GM10847 (cell line): ENCODE results near the gene RAP1A.

ENCODE experiments used
- POLR2A ChIP-seq: IDR thresholded peaks from 2 replicates; pipeline ENCODE4 v1.6.1; 2011; ENCODE audit not compliant: insufficient read length; ENCODE audit errors: extremely low read depth

The RAP1A gene

DNA sequence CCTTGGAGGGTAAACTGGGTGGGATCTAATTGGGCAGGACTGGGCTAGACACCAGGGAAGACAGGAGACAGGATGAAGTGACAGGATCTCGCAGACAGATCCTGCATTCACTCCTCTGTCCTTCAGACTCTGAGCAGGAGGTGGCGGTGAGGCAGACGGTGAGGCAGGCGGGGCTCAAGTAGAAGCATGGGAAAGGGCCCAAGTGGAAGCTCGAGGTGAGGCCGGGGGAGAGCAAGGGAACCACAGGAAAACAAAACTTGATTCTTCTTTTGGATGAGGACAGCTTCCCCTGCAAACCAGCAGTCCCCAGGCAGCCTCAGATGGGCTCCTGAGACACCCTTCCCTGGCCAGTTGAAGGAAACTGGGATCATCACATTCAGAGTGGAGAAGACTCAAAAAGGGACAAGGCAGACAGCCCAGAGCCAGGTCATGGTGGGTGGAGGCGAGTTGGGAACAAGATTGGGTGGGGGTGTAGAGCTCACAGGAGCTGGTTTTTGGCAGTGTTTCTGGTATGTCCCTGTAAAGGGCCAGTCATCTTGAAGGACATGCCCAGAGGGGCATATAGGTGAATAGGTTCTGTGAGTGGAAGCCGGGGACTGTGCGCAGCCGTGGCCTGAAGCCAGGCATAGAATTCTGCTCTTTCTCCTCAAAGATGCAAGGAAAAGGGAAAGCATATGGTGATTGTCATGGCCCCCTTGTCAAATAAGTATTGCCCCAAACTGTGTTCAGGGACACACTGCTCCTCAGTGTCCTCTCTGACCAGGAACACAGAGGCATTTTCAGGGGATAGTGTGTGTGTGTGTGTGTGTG, 101.6 kb downstream of the RAP1A start:
- TF ChIP-seq POLR2A: no peak

DNA sequence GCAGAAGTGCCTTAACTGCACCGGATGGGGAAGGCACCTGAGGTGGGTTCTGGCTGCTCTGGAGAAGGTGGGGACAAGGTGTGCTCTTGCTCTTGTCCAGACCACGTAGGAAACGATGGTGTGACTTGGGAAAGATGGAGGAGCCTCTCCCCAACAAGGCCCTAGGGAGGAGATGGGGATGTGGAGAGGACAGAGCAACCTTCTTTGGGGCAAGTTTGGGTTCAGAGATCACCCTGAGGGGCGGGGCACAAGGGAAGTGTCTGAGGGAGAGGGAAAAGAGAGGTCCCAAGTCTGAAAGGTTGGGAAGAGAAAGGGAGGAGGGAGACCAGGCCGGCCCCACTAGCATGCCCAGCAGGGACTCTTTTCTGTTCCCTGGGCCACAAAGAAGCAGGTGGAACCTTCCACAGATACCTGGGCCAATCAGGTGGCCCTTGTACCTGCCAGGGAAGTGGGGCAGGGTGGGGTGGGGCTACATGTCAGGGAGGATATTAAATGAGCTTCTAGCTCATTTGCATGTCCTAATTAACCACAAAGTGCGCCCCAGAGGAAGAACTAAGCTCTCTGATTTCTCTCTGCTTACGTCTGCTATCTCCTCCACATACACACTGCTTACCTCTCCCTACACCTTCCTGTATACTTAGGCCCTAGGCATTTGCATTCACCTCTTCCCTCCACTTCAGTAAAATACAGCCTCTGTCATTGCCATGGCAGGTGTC, 103.7 kb downstream of the RAP1A start:
- TF ChIP-seq POLR2A: no peak

DNA sequence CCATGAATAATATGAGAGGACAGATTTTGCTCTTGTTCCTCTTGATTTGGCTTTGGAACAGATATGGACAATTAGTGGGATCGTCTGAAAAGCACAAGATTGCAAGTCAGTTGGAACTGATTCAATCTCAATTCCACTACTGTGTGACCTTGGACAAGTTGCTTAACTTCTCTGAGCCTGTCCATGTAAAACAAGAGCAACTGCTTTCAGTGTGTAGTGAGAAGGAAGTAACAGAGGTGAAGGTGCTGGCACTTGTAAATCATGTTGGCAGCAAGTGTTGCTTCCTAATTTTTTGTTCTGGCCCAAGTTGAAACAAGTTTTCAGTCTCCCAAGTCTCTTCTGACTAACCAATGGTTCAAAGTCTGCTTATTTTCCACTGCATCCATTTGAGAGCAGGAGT, 104.3 kb downstream of the RAP1A start:
- no peak for TF ChIP-seq POLR2A

DNA sequence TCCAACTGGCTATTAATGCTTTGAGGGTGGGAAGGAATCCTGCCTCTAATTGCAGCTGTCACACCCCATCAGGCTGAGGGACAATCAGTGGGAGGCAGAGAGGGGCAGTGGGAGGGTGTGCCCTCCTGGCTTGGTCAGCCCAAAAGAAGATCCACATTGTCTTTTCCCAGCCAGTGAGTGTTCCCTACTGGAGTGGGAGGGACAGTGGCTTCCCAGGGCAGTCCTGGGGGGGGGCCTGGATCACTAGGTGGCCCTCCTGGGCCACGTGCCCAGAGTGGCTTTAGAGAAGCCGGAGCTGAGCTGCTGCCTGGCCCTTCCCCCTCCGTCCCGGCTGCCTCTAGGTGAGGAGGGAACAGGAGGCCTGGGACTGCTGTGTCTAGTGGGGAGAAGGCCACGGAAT, 105.6 kb downstream of the RAP1A start:
- TF ChIP-seq POLR2A: no peak

DNA sequence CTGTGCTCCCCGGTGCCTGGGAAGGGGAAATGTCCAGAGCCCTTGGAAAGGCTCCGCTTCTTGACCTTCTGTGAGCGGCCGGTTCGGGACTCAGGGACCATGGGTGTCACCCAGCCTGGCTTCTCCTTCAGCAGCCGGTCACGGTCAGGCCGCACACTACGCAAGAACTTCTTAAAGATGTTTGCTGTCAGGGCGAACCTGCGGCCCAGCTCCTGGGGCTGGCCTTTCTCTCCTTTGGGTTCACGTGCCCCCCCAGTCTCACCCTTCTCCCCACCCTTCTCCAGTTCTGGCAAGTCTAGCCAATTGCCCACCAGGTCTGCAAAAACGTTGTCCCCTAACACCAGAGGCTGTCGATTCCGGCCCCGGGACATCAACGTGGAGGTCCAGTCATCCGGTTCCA, 107.5 kb downstream of the RAP1A start:
- TF ChIP-seq POLR2A: no peak

DNA sequence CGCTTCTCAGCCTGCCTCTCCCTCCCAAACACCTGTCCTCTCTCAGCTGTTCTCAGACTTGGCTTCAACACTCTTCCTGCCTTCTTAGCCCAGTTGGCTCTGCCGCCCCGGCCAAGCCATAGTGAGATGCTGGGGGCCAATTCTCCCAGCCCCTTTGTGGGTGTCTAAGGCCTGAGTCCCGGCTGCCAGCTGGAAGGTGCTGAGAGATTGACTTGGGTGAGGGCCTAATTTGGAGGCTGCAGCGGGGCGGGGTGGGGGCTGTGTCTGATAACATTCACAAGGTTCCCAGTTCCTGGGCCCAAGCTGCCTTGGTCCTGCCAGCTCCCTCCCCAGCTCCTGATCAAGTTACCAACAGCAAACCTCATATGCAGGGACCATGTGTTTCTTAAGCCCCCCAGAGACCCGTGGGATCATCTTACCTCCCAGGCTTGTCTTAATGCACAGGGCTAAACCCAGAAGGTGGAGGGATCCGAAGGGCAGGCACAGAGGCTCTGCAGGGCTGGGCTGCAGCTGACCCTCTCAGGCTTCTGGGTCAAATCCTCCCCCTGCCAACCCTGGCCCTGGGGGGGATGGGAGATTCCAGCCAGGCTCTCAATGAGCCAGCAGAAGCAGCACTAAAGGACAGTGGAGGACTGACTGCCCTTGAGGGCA, 109.8 kb downstream of the RAP1A start:
- TF ChIP-seq POLR2A: no peak

DNA sequence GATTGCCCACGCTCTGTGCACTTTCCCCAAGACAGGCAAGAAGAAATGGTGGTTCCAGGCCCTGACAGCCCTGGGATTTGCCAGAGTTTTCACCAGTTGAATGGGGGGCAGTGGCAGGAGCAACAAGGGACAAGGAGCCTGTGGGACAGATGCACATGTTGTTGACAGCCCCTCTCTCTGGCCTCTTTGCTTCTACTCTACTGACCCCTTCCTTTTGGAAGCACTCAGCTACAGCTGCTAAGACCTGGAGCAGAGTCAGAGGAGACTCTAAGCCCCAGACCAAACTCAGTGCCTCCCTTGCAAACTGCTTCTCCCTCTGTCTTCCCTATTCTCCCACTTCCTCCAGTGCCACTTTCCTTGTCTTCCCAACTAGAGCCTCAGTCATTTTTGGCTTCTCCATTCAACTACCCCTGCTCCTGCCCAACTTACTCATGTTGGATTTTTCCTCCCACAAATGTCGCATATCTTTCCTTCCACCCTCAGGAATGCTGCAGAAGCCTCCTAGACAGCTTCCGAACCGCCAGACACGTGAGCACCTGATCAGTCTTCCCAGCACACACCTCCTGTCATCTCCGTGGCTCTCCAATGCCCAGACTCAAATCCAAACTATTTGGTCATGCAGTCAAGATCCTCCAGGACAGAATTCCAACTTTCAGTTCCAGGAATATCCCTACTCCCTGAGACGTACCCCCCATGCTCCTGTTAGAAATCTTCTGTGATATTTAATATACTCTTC, 110.5 kb downstream of the RAP1A start:
- TF ChIP-seq POLR2A: no peak

DNA sequence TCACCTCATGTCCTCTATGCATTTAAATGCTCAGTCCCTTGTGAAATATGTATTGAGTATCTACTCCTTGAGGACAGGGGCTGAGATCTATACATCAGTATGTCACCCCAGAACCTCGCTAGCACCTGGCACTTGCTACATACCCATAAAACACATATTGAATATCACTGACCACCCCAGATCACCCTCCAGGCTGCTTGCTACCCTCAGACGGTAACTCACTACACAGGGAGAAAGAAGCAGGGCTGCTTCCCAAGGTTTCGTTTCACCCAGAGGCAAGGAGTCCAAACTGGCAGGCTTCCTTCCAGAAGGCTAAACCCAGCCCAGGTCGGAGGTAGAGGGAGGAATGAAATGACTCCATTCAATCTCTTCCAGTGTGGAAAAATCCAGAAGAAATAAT, 111.1 kb downstream of the RAP1A start:
- no peak for TF ChIP-seq POLR2A

DNA sequence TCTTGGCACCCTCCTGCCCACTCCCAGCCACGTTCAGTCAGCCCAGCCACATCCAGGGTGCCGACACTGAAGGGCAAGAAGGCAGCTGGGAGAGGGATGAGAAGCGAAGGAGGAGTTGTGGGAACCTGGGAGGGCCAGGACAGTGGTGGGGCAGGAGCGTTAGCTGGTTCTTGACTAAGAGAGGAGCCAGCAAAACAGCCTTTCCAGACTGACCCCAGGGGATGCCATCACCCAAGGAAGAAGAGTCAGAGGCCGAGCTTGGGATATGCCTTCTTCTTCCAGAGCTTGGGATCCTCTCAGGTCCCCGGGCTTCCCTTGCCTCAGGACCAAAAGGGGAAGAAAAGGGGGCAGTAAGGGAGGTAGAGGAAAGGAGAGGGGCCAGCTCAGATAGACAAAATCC, 112.4 kb downstream of the RAP1A start:
- TF ChIP-seq POLR2A: no peak

DNA sequence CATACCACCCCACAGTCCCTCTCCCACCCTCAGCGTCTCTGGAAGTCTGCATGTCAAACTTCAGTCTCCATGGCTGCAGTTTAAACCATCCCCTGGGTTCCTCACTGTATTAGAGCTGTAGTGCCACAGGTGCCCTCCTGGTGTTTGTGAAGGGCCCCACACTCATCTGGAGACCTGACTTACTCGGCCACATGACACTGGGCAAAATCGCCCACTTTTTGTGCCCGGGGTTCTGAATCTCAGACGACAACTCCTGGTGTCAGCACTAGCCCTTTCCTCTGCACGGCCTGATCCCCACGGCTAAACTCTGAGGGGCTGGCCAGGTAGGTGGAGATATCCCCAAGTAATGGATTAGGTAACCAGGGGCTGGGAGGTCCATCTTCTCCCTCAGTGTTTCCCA, 113.1 kb downstream of the RAP1A start:
- no peak for TF ChIP-seq POLR2A

DNA sequence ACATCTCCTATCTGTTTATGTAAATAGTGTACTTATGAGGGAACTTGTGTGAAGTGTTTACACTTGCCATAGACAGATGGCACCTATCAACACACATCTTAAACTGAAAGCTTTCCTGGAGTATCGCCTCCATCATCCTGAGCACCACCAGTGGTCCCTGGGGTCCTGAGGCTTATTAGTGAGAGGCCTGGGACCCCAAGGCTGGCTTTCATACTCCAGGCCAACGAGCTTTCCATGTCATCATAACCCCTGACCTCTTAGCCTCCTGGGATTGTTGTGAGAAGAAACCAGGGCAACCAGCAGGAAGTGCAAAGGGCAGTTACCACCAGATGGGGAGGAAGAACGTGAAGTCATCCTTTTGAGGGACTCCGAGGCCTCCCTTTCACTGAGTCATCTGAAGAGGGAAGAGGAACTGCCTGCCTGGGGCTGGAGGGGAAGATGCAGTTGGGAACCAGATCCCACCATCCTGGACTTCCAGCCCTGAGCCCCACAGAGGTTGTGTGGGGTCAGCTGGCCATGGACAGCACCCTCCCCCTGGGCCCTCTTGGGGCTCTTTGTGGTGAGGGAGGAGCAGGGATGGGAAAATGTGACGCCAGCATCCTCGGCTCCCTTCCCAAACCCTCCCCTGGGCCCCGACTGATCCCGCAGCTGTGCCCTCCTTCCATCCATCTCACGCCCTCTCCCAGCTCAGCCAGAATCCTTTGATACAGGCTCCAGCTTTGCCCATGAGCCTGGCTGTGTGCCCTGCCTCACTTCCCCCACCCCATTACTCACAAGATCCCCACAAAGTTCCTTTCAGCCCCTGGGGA, 113.8 kb downstream of the RAP1A start:
- no peak for TF ChIP-seq POLR2A

DNA sequence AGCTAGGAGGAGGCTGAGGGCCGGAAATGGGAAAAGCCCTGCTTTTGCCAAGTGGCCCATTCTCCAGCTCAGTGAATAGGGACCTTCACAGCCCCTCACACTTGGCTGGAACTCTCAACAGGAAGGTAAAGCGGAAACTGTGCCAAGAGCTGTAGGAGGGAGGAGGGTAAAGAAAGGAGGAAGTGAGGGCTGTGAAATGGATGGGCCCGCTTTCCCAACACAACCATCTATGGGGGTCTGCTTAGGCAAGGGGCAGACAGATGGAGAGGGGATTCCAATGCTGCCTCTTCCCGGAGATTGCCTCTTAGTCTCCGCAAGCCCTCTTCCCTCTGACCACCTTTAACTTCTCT, 114.4 kb downstream of the RAP1A start:
- no peak for TF ChIP-seq POLR2A

DNA sequence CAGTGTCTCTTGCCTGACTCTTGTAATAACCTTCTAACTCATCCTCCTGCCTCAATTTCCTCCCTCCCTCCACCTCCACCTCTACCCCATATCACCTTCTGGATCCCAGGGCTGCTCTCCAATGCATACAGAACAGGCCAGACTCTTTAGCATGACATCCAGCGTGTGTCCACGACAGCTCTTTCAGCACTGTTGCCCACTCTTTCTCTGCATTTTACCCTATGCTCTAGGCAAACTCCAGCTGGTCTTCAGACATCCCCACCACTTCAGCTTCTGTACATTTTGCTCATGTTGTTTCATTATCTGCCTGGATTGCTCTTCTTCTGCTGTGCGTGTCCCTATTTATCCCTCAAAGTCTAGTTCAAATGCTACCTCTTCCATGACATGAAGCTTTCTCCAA, 114.8 kb downstream of the RAP1A start:
- TF ChIP-seq POLR2A: no peak

DNA sequence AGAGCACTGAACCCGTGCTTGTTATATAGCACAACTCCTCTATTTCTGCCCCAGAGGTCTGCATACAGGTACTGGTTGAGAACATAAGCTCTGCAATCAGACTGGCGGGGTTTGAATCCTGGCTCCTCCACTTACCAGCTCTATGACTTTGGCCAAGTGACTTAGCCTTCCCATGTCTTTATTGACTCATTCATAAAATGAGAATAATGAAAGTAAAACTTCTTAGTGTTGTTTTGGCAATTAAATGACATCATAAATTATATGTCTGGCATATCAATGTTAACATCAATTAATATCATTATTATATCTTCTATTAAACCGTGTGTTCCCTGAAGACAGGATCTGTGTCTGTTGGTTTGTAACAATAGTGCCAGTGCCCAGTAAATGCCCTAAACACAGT, 115.3 kb downstream of the RAP1A start:
- TF ChIP-seq POLR2A: no peak

DNA sequence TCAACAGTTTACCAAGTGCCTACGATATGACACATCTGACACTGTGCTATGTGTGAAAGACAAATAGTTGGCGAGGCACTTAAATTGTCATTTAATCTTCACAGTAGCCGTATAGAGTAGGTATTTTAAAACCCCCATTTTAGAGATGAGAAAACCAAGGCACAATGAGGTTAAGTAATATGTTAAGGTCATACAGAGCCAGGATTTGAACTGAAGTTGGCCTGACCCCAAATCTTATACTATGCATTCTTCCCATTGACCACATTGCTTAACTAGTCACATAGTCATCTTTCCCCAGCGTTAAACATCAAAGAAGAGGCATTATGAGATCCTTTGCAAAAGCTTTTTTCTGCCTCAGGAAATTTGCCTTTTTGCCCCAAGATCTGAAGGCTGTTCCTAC, 115.7 kb downstream of the RAP1A start:
- no peak for TF ChIP-seq POLR2A
